ENCODE results near the gene NUDT16L1.

DNA sequence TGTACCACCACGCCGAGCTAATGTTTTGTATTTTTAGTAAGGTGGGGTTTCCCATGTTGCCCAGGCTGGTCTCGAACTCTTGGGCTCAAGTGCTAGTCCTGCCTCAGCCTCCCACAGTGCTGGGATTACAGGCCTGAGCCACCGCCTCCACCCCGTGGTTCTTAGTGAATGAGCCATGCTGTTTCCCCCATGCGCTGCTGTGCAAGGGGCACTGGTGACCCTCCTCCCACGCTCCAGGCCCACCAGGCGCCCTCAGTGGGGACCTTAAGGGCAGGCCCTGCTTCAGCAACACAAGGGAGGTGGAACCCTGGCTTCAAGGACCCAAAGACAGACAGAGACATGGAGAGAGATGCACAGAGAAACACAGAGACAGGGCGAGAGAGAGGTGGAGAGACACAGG lies 15.4 kb upstream of the NUDT16L1 start:
- TF ChIP-seq, protein P1, sequence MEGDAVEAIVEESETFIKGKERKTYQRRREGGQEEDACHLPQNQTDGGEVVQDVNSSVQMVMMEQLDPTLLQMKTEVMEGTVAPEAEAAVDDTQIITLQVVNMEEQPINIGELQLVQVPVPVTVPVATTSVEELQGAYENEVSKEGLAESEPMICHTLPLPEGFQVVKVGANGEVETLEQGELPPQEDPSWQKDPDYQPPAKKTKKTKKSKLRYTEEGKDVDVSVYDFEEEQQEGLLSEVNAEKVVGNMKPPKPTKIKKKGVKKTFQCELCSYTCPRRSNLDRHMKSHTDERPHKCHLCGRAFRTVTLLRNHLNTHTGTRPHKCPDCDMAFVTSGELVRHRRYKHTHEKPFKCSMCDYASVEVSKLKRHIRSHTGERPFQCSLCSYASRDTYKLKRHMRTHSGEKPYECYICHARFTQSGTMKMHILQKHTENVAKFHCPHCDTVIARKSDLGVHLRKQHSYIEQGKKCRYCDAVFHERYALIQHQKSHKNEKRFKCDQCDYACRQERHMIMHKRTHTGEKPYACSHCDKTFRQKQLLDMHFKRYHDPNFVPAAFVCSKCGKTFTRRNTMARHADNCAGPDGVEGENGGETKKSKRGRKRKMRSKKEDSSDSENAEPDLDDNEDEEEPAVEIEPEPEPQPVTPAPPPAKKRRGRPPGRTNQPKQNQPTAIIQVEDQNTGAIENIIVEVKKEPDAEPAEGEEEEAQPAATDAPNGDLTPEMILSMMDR (IDR thresholded peaks at IDR 0.05; ENCODE audit: poor library complexity, severe bottlenecking), result no peak
- TF ChIP-seq EP300 (conservative IDR thresholded peaks at IDR 0.05; ENCODE audit: poor library complexity, severe bottlenecking) (no peak), POLR2AphosphoS5 (IDR thresholded peaks at IDR 0.05) (no peak), SMC3 (conservative IDR thresholded peaks at IDR 0.05; ENCODE audit: poor library complexity) (no peak), EZH2 (IDR thresholded peaks at IDR 0.05; ENCODE audit: borderline replicate concordance, insufficient read depth, low read length, poor library complexity, severe bottlenecking) (no peak)
- TF ChIP-seq, protein P2, sequence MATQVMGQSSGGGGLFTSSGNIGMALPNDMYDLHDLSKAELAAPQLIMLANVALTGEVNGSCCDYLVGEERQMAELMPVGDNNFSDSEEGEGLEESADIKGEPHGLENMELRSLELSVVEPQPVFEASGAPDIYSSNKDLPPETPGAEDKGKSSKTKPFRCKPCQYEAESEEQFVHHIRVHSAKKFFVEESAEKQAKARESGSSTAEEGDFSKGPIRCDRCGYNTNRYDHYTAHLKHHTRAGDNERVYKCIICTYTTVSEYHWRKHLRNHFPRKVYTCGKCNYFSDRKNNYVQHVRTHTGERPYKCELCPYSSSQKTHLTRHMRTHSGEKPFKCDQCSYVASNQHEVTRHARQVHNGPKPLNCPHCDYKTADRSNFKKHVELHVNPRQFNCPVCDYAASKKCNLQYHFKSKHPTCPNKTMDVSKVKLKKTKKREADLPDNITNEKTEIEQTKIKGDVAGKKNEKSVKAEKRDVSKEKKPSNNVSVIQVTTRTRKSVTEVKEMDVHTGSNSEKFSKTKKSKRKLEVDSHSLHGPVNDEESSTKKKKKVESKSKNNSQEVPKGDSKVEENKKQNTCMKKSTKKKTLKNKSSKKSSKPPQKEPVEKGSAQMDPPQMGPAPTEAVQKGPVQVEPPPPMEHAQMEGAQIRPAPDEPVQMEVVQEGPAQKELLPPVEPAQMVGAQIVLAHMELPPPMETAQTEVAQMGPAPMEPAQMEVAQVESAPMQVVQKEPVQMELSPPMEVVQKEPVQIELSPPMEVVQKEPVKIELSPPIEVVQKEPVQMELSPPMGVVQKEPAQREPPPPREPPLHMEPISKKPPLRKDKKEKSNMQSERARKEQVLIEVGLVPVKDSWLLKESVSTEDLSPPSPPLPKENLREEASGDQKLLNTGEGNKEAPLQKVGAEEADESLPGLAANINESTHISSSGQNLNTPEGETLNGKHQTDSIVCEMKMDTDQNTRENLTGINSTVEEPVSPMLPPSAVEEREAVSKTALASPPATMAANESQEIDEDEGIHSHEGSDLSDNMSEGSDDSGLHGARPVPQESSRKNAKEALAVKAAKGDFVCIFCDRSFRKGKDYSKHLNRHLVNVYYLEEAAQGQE (IDR thresholded peaks at IDR 0.05; ENCODE audit: borderline replicate concordance), result no peak
